GM12801 (cell line): ENCODE results near the gene KCNIP1.

Experiments used
- TF ChIP-seq, protein P1 (sequence below): IDR thresholded peaks from one replicate; pipeline ENCODE4 v1.5.1; 2011; ENCODE audit warnings: control low read depth; ENCODE audit not compliant: insufficient read length; ENCODE audit errors: extremely low read depth

KCNIP1 gene

DNA sequence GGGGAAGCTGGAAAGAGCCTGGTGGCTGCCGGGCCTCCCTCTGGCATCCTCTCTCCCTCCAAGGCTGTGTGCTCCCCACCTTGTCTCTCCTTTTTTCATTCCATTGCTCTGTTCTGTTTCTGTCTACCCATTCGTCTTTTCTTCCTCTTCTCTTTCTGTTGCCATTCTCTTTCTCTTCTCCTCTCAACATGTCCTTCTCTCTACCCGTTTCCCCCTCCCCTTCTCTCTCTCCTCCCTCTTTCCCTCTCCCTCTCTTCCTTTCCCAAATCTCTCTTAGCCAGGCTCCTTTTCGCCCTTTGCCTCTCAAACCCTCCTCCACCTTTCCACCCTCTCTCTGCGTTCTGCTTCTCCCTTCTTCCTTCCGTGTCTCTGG lies 19.4 kb upstream of the KCNIP1 start:
- TF ChIP-seq, protein P1, sequence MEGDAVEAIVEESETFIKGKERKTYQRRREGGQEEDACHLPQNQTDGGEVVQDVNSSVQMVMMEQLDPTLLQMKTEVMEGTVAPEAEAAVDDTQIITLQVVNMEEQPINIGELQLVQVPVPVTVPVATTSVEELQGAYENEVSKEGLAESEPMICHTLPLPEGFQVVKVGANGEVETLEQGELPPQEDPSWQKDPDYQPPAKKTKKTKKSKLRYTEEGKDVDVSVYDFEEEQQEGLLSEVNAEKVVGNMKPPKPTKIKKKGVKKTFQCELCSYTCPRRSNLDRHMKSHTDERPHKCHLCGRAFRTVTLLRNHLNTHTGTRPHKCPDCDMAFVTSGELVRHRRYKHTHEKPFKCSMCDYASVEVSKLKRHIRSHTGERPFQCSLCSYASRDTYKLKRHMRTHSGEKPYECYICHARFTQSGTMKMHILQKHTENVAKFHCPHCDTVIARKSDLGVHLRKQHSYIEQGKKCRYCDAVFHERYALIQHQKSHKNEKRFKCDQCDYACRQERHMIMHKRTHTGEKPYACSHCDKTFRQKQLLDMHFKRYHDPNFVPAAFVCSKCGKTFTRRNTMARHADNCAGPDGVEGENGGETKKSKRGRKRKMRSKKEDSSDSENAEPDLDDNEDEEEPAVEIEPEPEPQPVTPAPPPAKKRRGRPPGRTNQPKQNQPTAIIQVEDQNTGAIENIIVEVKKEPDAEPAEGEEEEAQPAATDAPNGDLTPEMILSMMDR, result no peak

DNA sequence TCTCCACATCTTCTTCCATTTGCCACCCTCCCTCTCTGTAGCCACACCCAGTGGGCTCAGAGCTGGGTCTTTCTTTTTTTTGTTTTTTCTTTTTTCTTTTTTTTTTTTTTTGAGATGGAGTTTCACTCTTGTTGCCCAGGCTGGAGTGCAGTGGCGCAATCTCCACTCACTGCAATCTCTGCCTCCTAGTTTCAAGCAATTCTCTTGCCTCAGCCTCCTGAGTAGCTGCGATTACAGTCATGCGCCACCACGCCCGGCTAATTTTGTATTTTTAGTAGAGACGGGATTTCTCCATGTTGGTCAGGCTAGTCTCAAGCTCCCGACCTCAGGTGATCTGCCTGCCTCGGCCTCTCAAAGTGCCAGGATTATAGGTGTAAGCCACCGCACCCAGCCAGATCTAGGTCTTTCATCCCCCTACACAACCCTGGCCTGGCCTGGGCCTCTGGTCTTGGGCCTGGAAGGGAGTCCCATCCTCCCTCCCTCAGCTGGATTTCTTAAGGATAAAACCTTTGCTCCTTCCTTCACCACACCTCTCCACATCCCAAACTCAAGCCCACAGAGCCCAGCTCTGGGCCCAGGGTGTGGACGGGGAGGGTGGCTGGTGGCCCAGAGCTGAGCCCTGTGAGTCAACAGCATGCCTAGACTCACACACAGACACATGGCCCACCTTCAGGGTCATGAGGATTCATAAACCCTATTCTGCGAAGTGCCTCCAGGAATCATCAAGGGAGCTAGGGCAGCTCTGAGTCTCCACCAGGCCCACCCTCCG lies 18.8 kb upstream of the KCNIP1 start:
- TF ChIP-seq, protein P1, result no peak

DNA sequence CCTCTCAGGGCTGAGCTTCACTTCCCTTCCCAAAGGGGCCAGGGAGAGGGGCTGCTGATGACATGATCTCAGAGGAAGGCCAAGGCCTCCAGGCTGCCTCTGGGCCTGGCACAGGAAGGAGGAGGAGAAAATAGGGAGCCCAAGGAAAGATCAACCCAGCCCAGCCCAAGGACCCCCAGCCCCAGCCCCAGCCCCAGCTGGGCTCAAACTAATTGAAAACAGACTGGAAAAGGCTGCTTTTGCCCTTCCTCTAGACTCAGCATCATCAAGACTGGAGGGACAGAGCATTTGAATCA lies 18.3 kb upstream of the KCNIP1 start:
- TF ChIP-seq, protein P1, result no peak

DNA sequence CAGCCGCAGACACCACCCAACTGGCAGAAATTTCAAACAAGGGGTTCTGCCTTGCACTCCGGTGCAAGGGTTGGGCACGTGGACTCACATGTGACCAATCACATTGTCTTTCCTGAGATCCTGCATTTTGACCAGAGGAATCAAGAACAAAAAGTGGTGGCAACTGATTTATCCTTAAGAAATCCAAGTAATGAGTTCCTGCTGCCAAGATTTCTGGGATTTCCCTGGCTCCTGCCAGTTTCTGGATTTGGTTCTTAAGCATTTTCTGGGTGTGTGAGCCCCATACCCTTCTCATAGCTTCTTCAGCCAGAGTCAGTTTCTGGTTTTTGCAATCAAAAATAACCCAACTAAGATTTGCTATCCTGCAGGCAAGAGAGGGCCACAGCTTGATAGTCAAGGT lies 17.4 kb upstream of the KCNIP1 start:
- TF ChIP-seq, protein P1, result no peak

DNA sequence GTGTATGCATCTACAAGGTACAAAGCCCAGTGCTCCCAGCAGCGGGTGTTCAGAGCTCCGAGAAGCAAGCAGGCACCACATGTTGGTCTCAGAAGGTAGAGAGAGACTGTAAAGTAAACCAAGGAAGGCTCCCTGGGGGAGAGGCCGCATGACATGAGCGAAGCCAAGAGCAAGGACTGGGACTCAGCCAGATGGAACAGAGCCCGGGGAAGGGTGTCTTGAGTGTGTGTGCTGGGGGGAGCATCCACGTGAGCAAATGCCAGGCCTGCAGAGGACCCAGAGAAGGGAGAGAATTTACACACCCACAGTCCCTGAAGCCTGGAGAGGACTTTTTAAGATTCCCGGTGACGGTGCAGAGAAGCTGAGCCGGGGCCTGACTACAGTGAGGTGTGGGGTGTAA lies 15.2 kb upstream of the KCNIP1 start:
- TF ChIP-seq, protein P1, result no peak

DNA sequence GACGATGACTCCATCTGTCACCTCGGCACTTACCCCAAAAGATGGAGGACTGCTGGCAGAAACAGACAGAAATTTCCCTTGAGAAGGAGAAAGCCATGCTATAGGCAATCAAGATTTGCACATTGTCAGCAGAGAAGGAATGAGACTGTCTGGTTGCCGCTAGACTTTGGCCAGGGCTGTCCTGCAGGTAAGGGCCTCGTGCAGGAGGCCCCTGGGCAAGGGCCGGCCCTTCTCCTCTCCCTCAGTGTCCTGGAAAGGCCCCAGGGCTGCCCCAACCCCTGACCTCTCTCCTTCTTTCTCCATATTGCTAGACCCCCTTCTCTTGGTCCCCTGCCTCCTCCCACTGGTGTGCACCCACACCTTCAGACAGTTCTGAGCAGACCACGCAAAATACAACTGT lies 14.6 kb upstream of the KCNIP1 start:
- TF ChIP-seq, protein P1, result no peak

DNA sequence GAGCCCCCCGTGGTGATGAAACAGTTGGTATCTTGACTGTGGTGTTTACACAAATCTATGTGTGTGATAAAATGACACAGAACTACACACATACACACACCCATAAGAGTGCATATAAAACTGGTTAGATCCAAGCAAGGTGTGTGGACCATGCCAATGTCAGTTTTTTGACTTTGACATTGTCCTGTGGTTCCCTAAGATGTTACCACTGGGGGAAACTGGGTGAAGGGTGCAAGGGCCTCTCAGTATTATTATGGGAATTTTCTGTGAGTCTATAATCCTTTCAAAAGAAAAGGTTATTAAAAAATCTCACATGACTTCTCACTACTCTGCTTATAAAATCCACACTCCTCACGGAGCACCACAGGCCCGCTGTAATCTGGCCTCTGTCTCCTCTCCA lies 13.4 kb upstream of the KCNIP1 start:
- TF ChIP-seq, protein P1, result no peak
